ENCODE data around the gene VEZF1.
A peak's percentile ranks its signal among the peaks of the same experiment; 100 is the strongest.
"Not testable (repeated sequence)": the region's sequence is repeated elsewhere in the genome, so short reads cannot be mapped to it uniquely, and the experiment has no call there.

Gene VEZF1

DNA sequence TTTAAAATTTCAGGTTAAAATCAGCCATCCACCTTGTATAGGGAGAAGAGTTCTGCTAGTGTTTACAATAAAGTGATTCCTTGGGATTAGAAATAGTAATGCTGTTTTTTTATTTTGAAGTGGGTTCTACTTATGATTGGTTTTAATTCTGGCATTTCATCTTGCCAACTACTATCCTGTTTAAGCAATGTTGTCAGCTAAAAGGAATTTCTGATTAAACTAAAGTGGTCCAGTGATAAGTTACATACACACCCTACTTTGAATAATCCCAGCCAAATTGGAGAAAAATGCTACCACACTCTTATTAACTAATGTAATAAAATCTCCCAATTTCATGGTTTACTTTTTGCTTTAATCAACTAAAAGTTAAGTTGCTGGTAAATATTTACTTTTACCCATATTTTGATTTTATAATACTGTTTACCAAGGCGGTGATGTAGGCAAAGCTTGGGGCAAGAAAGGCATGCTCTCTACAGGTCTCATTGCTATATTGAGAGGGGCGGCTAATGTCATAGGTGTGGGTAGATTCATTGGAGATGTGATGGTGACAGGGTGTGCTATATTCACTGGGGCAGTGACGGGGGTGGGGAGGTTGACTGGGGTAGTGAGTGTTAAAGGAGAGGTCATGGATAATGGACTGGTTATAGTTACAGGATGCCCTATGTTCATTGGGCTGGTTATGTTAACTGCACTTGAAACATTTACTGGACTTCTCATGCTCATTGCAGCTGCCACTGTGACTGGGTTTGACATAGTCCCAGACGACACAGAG is 13.8 kb downstream of the VEZF1 start:
- DNase-seq (ENCODE audit: low read depth): not testable (repeated sequence)

DNA sequence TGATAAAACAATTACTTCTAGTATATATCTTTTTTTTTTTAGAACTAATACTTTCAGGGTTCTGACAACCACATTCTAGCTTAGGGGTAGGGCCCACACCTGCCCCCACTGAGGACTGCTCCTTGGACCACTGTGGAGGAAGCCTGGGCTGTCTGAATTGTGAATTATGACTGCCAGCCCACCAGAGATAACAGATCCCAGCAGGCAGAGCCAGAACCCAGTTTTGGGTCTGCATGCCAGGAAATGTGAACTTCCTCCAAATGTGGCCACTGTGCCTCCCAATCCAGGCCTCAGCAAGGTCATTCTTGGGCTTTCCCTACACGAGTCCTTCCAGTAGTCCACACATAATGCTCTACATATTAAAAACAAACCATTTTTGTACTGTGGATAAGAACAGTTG is 15.9 kb downstream of the VEZF1 start:
- DNase-seq (ENCODE audit: low read depth): no peak

DNA sequence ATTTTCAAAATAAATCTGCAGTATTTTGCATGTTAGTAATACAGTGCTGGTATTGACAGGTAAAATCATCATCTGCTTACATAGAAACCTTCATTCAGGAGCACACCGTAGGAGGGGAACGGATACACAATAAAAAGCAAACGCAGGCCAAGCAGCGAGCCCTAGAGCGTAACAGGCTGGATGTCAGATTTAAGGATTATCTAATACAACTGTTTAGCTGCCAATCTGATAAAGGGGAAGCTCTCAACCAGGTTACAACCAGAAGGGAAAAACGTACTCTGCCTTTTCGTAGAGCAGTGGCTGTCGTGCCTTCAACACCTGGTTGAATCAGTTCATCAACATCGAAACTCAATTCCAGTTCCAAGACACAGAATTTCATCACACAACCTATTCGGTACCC is 16.5 kb downstream of the VEZF1 start:
- no peak for DNase-seq (ENCODE audit: low read depth)

DNA sequence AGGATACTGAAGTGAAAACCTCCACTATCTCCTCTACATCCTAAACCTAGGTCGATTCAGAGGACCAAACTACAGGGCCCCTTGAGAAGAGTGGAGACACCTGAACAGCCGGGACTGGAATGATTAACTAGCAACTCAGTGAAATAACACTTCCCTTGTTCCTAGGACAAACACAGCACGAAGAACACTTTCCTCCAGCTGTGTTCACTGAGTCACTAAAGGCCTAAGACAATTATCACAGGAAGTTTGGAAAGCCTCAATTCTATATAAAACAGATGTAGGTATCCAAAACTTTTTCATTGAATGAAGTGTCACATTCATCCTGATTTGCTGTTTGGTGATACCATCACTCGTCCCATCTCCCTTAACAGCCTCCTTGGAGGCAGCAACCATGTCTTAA is 17.3 kb downstream of the VEZF1 start:
- no peak for DNase-seq (ENCODE audit: low read depth)

DNA sequence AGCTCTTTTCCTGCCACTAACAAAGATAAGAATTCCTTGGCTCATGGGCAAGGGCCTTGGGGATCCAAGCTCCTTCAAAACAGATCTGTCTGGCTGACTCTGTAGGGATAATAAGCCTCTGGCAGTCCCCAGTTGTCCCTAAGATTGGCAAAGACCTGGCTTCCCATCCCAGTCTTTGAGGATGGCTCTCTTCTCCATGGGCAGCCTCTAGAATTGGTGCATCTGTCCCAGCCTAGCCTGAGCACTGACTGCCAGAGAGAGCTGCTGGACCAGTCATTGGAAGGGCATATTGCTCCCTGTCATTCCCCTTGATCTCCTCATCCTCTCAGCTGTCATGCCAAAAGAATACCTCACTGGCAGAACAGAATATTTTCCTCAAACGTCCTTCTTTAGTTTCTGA is 19.6 kb downstream of the VEZF1 start:
- DNase-seq (ENCODE audit: low read depth): no peak

DNA sequence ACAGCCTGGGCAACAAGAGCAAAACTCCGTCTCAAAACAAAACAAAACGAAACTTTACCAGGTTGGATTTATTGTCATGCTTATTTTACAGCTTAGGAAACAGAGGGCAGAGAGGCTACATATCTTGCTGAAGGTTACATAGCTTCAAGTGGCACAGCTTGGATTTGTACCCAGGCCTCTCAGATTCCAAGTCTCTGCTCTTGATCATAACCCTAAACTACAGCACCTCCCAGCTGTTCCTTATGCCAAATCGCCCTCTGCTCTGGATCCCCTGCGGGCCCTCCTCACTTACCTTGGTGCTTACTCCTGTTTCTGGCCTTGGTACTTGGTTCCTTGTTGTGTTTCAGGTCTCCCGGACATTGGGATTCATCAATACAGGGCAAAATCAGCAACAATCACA is 21.2 kb downstream of the VEZF1 start:
- DNase-seq (ENCODE audit: low read depth): no peak

DNA sequence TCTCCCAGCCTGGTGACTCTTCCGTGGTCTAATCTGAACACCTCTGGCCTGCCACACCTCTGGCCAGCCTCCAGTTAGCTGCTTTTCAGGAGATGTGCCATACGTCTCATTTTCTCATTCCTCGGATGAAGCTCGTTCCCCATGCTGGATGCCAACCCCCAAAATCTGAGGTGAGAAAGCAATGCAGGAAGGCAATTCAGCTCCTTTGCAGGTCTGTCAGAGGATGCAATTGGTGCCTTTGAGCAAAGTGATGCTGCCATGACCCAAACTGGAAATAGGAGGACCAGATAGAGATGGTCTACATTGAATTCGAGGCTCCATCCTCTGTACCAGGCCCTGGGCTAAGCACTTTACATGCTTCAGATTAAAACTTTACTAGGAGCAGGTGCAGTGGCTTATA is 21.8 kb downstream of the VEZF1 start:
- no peak for DNase-seq (ENCODE audit: low read depth)

DNA sequence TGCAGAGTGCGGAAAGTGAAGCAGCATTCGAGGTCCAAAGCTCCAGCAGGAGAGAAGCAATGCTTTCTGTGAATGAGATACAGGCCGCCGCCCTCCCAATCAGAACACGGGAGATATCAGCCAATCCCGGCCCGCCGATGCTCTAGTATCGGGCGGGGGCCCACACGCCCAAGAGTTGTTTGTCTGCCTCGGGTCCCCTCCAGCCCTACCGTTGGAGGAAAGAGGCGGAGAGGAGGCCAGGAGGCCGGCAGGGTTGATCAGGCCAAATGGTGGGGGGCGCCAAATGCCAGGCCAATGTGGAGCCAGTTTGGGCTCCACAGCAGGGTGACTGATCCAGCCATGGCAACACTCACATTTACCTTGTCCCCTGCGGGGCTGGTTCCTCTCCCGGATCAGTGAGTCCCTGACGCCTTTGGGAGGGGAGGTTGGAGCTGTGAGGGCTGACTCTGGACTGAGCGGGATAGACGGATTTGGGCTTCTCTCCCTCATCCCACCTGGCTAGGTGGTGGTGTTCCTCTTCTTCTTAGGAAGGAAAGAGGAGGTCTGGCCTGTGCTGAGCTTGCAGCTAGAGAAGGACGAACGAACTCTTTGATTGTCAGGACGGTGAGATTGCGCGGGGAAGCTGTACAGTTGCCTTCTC is 22.4 kb downstream of the VEZF1 start:
- no peak for DNase-seq (ENCODE audit: low read depth)

DNA sequence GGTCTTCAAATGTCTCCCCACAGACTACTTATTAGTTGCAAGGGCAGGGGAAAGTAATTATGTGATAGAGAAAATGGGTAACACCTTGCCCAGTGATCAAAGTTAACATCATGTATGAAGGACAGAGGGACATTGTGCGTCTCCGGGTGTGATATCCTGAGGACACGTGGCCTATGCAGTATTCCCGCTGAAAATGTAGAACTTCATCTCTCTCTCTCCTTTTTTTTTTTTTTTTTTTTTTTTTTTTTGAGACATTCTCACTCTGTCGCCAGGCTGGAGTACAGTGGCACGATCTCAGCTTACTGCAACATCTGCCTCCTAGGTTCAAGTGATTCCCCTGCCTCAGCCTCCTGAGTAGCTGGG is 24.9 kb downstream of the VEZF1 start:
- no peak for DNase-seq (ENCODE audit: low read depth)

DNA sequence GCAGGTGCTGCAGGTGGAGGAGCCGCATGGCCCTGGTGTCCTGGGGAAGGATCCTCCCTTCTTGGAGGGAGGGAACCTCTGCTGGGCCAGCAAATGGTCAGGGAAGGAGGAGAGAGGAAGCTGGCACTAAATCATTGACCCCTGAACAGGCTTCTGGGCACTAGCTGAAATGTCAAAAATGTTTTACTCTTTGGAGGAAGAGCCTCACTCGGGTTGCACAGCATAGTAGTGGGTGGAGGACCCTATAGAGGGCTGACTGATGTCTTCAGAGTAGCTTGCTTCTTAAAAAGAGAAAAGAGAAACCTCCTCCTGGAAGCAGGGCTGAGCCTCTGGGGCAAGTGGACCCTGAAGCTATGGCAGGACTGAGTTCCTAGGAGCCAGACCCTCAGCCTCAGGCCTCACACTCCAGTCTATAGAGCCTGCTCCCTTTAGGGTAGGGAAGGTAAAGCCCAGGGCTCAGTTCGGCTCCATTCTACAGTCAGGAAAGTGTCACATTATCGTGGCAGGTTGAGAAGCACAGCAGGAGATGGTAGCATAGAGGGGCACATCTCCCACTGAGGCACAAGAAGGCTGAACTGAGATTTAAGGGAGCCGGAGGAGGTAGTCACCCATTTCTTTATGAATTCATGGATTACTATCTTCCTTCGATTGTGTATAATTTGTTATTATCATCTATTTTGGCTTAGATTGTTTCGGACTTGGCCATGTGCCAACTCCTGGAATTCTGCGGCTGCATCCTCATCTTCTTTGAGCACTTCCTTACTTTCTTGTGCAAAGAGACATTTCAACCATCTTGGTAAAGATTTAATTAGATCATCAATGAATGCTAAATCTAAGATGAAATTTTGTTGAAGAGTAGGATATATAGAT is 25.5 kb downstream of the VEZF1 start:
- no peak for DNase-seq (ENCODE audit: low read depth)

DNA sequence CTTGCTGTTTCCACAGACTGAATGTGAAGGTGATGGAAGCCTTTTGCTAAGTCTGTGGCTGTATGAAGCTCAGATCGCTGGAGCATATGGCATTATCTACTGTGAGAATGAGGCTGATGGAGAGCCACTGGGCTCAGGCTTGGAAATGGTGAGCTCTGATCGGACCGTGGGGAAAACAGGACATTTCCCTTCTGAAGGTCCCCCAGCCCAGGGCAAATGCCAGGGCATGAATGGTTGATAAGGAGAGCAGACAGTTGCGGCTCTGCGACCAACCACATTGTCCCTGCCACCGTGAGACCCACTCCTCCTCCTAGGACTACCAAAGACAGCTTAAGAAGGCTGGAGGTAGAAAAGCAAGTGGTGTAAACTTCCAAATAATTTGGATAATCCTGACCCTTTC is 28.1 kb downstream of the VEZF1 start:
- DNase-seq (ENCODE audit: low read depth): no peak

DNA sequence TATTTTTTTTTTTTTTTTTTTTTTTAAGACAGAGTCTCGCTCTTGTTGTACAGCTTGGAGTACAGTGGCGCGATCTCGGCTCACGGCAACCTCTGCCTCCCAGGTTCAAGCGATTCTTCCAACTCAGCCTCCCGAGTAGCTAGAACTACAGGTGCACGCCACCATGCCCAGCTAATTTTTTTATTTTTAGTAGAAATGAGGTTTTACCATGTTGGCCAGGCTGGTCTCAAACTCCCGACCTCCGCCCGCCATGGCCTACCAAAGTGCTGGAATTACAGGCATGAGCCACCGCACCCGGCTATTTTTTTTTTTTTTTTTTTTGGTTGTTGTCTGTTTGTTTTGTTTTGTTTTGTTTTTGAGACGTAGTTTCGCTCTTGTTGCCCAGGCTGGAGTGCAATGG is 29.7 kb downstream of the VEZF1 start:
- not testable (repeated sequence) for DNase-seq (ENCODE audit: low read depth)

DNA sequence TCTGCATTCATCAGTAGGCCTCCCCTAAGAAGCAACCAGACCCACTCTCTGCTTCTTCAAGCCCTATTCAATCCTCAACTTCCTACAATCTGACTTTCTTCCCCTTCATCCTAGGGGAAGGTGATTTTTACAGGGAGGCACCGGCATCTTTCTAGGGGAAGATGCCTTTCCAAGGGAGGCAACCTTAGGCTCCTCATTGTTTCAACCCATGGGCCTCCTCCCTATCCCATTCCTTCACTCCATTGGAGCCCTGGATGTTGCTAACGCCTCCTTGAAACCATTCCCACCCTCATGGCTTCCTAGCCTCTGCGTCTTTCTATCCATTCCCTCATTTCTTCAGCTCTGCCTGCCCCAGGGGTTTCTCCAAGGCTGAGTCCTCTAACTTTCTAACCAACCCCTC is 30.2 kb downstream of the VEZF1 start:
- DNase-seq (ENCODE audit: low read depth): no peak

DNA sequence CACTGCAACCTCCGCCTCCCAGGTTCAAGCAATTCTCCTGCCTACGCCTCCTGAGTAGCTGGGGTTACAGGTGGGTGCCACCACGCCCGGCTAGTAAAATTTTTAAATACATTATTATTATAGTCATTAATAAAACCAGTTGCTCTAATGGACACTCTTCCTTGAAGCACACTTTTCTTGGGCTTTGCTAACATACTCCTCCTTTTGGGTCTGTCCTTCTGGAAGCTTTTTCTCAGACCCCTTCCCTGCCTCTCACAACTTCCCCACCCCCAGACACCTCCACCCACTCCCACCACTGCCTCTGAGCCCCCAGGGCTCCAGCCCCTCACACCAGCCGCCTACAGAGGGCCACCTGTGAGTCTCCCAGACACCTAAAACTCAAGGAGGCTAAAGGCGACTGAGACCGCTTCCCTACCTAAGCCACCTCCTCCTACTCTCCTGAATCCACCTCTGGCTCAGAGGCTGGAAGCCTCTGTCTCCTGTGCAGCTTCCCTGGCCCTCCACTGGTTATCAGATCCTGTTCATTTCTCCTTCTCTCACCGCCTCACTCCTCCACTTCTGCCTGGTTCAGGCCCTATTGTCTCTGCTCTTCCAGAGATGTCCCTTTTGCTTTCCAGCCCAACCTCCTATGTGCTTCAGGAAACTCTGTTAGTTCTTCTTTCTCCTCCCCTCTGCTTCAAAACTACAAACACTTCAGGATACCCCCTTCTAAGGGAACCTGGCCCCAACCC is 30.8 kb downstream of the VEZF1 start:
- DNase-seq (ENCODE audit: low read depth): no peak

DNA sequence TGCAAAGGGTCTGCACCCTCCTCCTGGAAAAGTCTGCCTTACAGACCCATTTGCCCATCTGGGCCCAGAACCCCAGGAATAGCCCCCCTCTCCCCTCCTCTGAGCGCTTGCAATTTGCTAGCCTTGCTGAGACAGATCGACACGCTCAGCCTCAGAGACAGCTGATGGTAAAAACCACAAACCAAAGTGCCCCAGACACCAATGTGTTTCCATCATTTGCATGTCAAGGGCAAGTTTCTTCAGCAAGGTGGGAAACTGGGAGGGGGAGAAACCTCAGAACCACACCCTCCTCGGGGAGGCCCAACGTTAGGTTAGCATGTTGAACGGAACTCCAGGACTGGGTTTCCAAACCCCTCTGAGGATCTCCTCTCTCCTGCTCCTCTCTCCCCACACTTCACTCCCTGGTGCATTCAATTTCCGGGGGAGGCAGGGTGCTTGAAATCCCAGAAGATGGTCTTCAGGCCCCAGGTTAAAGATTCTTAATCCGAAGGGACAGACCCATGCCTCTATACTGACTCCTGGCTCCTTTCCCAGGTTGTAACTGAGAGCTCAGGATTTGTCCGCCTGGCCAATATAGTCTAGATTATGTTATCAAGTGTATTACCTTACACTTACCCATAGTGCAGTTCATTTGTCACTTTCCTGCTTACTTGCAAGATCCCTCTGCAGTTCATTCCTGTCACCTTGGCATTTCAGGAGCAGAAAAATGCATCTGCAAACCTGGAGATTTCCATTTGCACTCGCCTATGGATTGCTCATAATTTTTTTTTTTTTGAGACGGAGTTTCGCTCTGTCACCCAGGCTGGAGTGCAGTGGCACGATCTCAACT is 31.5 kb downstream of the VEZF1 start:
- DNase-seq (ENCODE audit: low read depth): no peak

DNA sequence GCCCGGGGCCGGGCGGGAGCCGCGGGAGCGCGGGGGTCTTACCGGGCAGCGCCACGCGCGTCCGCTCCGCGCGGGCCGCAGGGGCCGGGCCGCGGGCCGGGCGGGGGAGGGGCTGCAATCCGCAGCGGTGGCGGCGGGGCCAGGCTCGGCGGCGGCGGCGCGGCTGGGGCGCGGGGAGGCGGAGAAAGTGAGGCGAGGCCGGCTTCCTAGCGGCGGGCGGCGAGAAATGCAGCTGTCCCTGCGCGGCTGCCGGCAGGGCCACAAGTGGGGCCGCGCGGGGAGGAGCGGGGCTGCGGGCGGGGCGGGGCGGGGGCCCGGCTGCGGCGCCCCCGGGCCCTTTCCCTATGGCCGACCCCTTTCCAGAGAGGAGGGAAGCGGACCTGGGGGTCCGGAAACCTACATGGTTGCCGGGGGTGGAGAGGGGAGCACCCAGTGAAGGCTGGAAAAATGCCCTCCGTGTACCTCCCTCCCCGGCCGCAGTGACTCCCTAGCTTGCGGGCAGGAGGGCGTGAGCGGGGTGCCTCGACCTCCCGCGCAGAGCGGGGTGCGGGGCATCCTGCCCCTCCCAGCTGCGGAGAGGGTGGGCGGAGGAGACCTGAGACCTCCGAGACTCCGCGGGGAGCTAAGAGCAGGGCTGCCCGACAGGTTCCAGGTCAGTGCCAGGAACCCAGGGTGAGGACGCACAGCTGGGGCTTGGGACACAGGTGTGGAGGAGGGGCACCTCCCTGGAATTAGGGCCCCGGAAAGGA is 32.7 kb downstream of the VEZF1 start, which contains the start of gene CUEDC1:
Gene CUEDC1 (minus strand): TSS at position 230 of the 749 bp plus-strand sequence. CDS start 69,848 bp downstream, outside the sequence.
- peak; percentile 47 for DNase-seq (ENCODE audit: low read depth)

DNA sequence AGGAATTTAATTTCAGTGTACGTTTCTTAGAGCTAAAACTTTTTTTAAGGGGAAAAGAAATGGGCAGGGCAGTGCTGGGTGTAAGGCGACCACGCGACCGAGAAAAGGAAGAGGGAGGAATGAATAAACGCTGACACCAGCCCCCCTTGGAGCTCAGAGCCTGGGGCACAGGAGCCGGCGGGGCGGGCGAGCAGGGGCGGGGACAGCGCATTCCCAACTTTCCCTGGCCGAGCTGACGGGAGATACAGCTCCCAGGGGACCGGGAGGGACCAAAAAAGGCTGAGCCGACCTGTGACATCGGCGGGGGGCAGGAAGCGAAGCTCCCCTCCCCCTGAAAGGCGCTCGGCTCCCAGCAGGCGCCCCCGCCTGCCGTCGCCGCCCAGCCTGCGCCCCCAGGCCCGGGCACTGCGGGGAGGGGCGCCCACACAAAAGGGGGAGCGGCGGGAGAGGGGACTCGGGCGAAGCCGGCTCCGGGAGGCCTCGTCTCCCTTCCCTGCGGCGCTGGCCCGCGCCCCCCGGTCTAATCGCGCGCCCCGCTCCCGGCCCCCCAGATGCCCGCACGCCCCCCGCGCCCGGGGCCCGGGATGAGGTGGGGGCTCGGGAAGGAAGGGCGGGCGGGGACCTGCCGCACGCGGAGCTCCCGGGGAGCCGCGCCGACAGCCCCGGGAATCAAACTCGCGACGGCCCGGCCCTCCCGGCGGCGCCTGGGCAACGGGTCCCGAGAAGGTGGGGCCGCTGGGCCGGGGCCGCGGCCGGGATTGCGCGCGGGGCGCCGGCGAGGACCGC is 33.5 kb downstream of the VEZF1 start:
- DNase-seq (ENCODE audit: low read depth): no peak

DNA sequence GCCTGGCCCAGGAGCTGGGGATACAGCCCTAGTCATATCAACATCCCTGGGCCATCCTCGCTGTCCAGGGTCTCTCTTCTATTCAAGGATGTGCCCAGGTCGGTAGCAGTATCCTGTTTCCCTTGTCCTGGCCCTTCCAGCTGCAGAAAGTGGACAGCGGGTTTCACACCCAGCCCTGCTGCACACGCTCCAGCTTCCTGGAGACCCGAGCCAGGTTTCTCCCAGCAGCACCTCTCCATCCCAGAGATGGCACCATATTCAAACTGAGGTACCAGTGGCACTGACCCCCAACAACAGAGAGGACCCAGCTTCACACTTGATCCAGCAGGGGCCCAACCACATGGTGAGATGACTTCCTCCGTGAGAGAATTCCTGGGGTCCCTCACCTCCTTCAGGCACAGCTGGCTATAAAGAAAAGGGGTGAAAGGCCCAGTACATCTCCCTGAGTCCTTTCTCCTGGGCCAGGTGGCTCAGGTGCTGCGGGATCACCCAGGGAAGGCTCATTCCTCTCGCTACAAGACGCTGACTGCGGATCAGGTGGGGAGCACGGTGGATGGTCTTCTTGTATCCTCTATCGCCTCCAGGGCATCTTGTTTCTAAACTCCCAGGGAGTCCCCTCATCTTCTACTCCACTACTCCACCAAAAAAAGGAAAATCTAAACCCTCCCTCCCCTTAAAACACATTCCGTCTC is 34.2 kb downstream of the VEZF1 start:
- no peak for DNase-seq (ENCODE audit: low read depth)

DNA sequence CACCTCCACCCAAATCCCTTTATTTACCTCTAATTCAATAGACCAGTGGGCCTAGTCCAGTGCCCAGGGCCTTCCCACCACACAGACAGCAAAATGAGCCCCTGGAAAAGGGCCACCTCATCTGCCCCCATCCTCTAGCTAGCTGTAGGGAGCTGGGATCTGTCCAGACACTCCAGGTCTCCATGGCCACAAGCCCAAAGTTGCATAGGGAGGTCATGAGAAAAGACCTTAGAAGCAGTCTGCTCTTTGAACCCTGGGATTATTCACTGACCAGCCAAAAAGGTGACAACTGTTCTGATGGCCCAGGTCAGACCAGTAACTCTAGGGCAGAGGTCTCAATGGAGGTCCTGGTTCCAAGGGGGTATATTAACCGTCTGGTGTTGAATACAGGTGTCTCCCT is 34.8 kb downstream of the VEZF1 start:
- DNase-seq (ENCODE audit: low read depth): no peak

All from activated T-helper 1 cell treated with Interleukin-2 at 50 U/mL for 16 hours (primary cell).